ENCODE data around the gene PPP1R3G. TPM values are rescaled to one million over a fixed set of nuclear protein-coding genes. Genes with fewer than 3 reads are reported as not detected.

PPP1R3G gene
- polyA plus RNA-seq, 1 donor (not counting 4 experiments of a cell fraction or from before 2014, with no cell fraction given): 0.01 TPM

DNA sequence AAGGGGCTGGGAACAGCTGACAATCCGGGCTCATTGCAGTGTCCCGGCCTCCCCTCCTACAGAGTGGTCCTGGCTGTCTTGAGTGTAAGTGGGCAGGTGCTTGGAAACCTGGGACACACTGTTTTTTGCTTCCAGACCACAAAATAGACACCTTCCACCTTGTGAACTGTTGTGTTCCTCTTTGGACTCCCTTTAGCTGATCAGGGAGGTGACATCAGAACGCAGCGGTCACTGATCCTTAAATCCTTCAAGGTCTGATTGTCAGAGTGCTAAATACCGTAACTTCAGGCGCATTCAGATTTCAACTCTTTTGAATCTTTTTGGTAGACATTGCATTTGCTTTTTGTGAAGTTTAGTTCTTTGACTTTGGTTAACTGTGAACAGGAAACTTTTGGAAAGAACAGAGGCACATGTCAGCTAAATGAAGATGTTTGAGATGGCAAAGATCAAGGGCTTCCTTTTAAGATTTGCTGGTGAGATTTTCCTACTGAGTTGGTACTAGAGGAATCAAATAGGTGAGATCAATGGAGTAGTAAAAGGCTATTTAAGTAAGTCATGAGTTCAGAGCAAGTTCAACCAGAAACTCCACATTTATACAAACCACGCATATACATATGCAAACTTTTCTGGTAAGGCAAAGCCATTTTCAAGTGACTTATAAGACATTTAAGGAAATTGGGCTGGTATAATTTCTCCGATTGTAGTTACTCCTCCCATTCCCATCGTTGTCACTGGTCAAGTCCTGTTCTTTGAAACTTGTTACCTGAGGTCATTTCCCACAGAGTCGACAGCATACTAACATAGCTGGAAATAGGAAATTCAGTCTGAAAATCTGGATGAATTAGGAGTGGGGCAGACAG lies 6.3 kb downstream of the PPP1R3G start:
- dilution Hi-C loops (cut with MboI; ENCODE audit: extremely low pct_ligation_motif_present, low sequenced_read_pairs): no loop called here
- no peak for FAIRE-seq

DNA sequence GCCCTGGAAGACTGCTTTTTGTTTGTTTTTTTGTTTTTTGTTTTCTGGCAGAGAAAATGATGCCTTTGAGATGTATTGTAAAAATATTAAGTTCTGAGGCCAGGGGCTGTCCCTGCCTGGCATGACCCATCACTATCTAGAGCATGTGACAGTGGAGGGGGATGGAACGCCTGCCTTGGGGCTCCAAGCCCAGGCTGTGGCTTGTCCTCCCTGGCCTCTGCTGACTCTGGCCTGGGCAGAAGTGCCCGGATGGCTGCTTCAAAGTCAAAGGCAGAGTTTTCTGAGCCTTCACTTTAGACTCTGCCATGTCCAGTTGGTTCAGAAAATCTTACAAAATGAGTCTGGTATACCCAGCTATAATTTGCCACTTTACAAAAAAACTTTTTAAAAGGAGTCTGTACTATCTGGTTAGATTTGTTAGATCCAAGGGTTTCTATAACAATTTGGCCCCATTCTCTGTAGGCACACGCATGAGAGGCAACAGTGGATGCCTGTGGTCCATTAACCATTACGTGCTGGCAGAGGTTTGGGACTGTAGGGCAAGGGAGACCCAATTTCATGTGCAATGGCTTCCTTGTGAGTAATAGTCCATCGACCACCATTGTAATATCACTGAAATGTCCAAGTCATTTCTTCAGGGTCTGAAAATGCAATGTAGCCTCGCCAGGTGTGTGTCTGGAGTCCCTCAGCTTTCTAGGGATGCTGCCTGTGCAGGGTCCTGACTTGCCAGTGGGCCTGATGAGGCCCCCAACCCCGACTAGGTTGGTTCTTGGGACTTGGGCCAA lies 8.3 kb downstream of the PPP1R3G start:
- Histone ChIP-seq H3K9me3 (ENCODE audit: control insufficient read depth, low read depth, low read length) (no peaks in the 10 kb centered on the region), H3K36me3 (ENCODE audit: control insufficient read depth in 2 of 2, extremely low read depth in 1 of 2, insufficient read depth in 2 of 2, low read length in 2 of 2) (no peaks in the 10 kb centered on the region), H3K4me1 (ENCODE audit: control insufficient read depth, extremely low read depth, insufficient read depth, low read length) (peaks cover 3% of the 10 kb centered on the region), H3K4me2 (ENCODE audit: control insufficient read depth, extremely low read depth, insufficient read depth, low read depth, low read length) (no peak overlapping the region), H3K79me2 (ENCODE audit: control insufficient read depth, insufficient read depth, low read length) (no peaks in the 10 kb centered on the region), H3K9ac (ENCODE audit: control insufficient read depth, extremely low read depth, insufficient read depth, low read length) (no peak overlapping the region), H2AFZ (ENCODE audit: control insufficient read depth, low read length) (no peak overlapping the region), H3K27ac (ENCODE audit: control insufficient read depth, insufficient read depth, low read length) (no peak overlapping the region), H3K9me1 (ENCODE audit: control insufficient read depth, extremely low read depth, insufficient read depth, low read length) (no peaks in the 10 kb centered on the region), H4K20me1 (ENCODE audit: control insufficient read depth, extremely low read depth, insufficient read depth, low read length) (no peaks in the 10 kb centered on the region), H3K4me3 (ENCODE audit: control insufficient read depth in 2 of 3, extremely low read depth in 1 of 3, insufficient read depth in 2 of 3, low read depth in 1 of 3, low read length in 3 of 3) (no peak overlapping the region), H3K27me3 (ENCODE audit: control insufficient read depth, extremely low read depth, insufficient read depth, low read length) (no peaks in the 10 kb centered on the region)
- dilution Hi-C loops (cut with MboI; ENCODE audit: extremely low pct_ligation_motif_present, low sequenced_read_pairs): no loop called here
- TF ChIP-seq EZH2 (IDR thresholded peaks at IDR 0.05; ENCODE audit: low read length): no peak
- TF ChIP-seq, protein P1, sequence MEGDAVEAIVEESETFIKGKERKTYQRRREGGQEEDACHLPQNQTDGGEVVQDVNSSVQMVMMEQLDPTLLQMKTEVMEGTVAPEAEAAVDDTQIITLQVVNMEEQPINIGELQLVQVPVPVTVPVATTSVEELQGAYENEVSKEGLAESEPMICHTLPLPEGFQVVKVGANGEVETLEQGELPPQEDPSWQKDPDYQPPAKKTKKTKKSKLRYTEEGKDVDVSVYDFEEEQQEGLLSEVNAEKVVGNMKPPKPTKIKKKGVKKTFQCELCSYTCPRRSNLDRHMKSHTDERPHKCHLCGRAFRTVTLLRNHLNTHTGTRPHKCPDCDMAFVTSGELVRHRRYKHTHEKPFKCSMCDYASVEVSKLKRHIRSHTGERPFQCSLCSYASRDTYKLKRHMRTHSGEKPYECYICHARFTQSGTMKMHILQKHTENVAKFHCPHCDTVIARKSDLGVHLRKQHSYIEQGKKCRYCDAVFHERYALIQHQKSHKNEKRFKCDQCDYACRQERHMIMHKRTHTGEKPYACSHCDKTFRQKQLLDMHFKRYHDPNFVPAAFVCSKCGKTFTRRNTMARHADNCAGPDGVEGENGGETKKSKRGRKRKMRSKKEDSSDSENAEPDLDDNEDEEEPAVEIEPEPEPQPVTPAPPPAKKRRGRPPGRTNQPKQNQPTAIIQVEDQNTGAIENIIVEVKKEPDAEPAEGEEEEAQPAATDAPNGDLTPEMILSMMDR (optimal IDR thresholded peaks at IDR 0.05 in 1 of 3, IDR thresholded peaks at IDR 0.05 in 1 of 3, conservative IDR thresholded peaks at IDR 0.05 in 1 of 3; ENCODE audit: extremely low read depth in 1 of 3, insufficient read depth in 2 of 3, low read length in 3 of 3): no peak
- DNase-seq (ENCODE audit: low read depth, low spot score) (no peak), FAIRE-seq (no peak)

More for the DNA sequence above, 6.3 kb downstream of the PPP1R3G start:
- no peak for DNase-seq (ENCODE audit: low read depth, low spot score)
- Histone ChIP-seq H3K4me1 (ENCODE audit: control insufficient read depth, extremely low read depth, insufficient read depth, low read length) (peaks cover 3% of the 10 kb centered on the region), H4K20me1 (ENCODE audit: control insufficient read depth, extremely low read depth, insufficient read depth, low read length) (no peaks in the 10 kb centered on the region), H3K79me2 (ENCODE audit: control insufficient read depth, insufficient read depth, low read length) (no peaks in the 10 kb centered on the region), H3K36me3 (ENCODE audit: control insufficient read depth in 2 of 2, extremely low read depth in 1 of 2, insufficient read depth in 2 of 2, low read length in 2 of 2) (no peaks in the 10 kb centered on the region), H3K4me3 (ENCODE audit: control insufficient read depth in 2 of 3, extremely low read depth in 1 of 3, insufficient read depth in 2 of 3, low read depth in 1 of 3, low read length in 3 of 3) (no peak overlapping the region), H2AFZ (ENCODE audit: control insufficient read depth, low read length) (no peak overlapping the region), H3K9me3 (ENCODE audit: control insufficient read depth, low read depth, low read length) (no peaks in the 10 kb centered on the region), H3K27me3 (ENCODE audit: control insufficient read depth, extremely low read depth, insufficient read depth, low read length) (peaks cover 8% of the 10 kb centered on the region), H3K27ac (ENCODE audit: control insufficient read depth, insufficient read depth, low read length) (no peak overlapping the region), H3K4me2 (ENCODE audit: control insufficient read depth, extremely low read depth, insufficient read depth, low read depth, low read length) (no peak overlapping the region), H3K9me1 (ENCODE audit: control insufficient read depth, extremely low read depth, insufficient read depth, low read length) (no peaks in the 10 kb centered on the region), H3K9ac (ENCODE audit: control insufficient read depth, extremely low read depth, insufficient read depth, low read length) (no peak overlapping the region)
- TF ChIP-seq, protein P1 (optimal IDR thresholded peaks at IDR 0.05 in 1 of 3, IDR thresholded peaks at IDR 0.05 in 1 of 3, conservative IDR thresholded peaks at IDR 0.05 in 1 of 3; ENCODE audit: extremely low read depth in 1 of 3, insufficient read depth in 2 of 3, low read length in 3 of 3): no peak
- TF ChIP-seq EZH2 (IDR thresholded peaks at IDR 0.05; ENCODE audit: low read length): no peak

All from keratinocyte (primary cell).